ENCODE data around the gene FLYWCH1. TPM values are rescaled to one million over a fixed set of nuclear protein-coding genes. Genes with fewer than 3 reads are reported as not detected.

FLYWCH1 gene
- total and polyA plus RNA-seq, 9 of the 15 experiments (the other 6 are each of a cell fraction or from before 2014, with no cell fraction given), result 0.18 to 33.6 (median 11.3) TPM

GRCh38 chr16:2980227-2981176, 68.8 kb downstream of the FLYWCH1 start, which contains the start of gene PKMYT1 (continued):
- TF ChIP-seq AFF1 (IDR thresholded peaks at IDR 0.05; ENCODE audit: low read depth in 1 of 2, partially characterized antibody in 2 of 2) (no peak), PKNOX1 (IDR thresholded peaks at IDR 0.05) (no peak), RCOR1 (IDR thresholded peaks at IDR 0.05; ENCODE audit: borderline replicate concordance in 1 of 2, low read depth in 2 of 2, low read length in 2 of 2) (no peak), CBX5 (IDR thresholded peaks at IDR 0.05; ENCODE audit: borderline replicate concordance, low read depth) (no peak), COPS2 (conservative IDR thresholded peaks at IDR 0.05) (no peak), CEBPG (CRISPR knock-in tag; IDR thresholded peaks at IDR 0.05) (no peak), CEBPG (tag; conservative IDR thresholded peaks at IDR 0.05 in 1 of 2, IDR thresholded peaks at IDR 0.05 in 1 of 2) (no peak), CGGBP1 (CRISPR knock-in tag; IDR thresholded peaks at IDR 0.05) (no peak; the same call in 1 of the 2 replicates), SRSF7 (optimal IDR thresholded peaks at IDR 0.05; ENCODE audit: low read depth, low read length) (no peak), EGR1 (conservative IDR thresholded peaks at IDR 0.05) (peak; percentile 96), BCL6 (CRISPR knock-in tag; IDR thresholded peaks at IDR 0.05) (no peak), GTF3C2 (IDR thresholded peaks at IDR 0.05; ENCODE audit: borderline replicate concordance, extremely low read depth, insufficient read length) (no peak), SRF (CRISPR knock-in tag; IDR thresholded peaks at IDR 0.05) (peak in 1 of 2 experiments; percentile 46; a peak in 1 of 4 replicates), ZNF146 (CRISPR knock-in tag; IDR thresholded peaks at IDR 0.05; ENCODE audit: unreplicated experiment) (peak; percentile 23), ZNF77 (CRISPR knock-in tag; IDR thresholded peaks at IDR 0.05) (no peak), JUND (IDR thresholded peaks at IDR 0.05; ENCODE audit: borderline replicate concordance, low read depth, low read length) (no peak), JUND (tag; IDR thresholded peaks at IDR 0.05; ENCODE audit: borderline replicate concordance, low read depth, low read length) (no peak; the same call in 2 of the 3 replicates), CBX1 (IDR thresholded peaks at IDR 0.05; ENCODE audit: low read depth) (peak; percentile 19; the same call in 1 of the 2 replicates), ZNF124 (CRISPR knock-in tag; IDR thresholded peaks at IDR 0.05) (no peak)

All from K562 (cell line).